C4-2B (cell line): ENCODE measurements around the gene ZNF354C.

Experiments
- ZFX ChIP-seq: fragments of 450-650 bp; IDR thresholded peaks from 2 replicates; pipeline ENCODE4 v1.6.1; 2017
- TF ChIP-seq, protein P1 (sequence below): fragments of 450-650 bp; conservative IDR thresholded peaks from 2 replicates; pipeline ENCODE4 v1.5.1; 2017; ENCODE audit warnings: mild to moderate bottlenecking

- TF ChIP-seq, protein P1, sequence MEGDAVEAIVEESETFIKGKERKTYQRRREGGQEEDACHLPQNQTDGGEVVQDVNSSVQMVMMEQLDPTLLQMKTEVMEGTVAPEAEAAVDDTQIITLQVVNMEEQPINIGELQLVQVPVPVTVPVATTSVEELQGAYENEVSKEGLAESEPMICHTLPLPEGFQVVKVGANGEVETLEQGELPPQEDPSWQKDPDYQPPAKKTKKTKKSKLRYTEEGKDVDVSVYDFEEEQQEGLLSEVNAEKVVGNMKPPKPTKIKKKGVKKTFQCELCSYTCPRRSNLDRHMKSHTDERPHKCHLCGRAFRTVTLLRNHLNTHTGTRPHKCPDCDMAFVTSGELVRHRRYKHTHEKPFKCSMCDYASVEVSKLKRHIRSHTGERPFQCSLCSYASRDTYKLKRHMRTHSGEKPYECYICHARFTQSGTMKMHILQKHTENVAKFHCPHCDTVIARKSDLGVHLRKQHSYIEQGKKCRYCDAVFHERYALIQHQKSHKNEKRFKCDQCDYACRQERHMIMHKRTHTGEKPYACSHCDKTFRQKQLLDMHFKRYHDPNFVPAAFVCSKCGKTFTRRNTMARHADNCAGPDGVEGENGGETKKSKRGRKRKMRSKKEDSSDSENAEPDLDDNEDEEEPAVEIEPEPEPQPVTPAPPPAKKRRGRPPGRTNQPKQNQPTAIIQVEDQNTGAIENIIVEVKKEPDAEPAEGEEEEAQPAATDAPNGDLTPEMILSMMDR = no peak
- TF ChIP-seq ZFX = no peak
Observed at GRCh38 chr5:179118756-179119414, 58.7 kb downstream of the ZNF354C start.
